SK-N-SH treated with all-trans-retinoic acid at 6 μM for 48 hours (cell line): Measurements from ENCODE around the gene ADAMTS17.

ENCODE experiments used
- ATAC-seq: fragments of 200-7000 bp; cut with Tn5 transposase; 3 replicates; pipeline ENCODE4 v1.9.1; 2020; ENCODE audit warnings: mild to moderate bottlenecking, moderate library complexity
- ARNTL ChIP-seq: fragments of 450-650 bp; formaldehyde crosslinking; IDR thresholded peaks from 2 replicates; pipeline ENCODE4 v1.5.0; 2020; ENCODE audit warnings: low read depth, mild to moderate bottlenecking, moderate library complexity, borderline replicate concordance
- BACH2 ChIP-seq: fragments of 250-450 bp; sonication (Bioruptor Pico); IDR thresholded peaks from 2 replicates; pipeline ENCODE4 v1.9.0; 2021; ENCODE audit warnings: mild to moderate bottlenecking, borderline replicate concordance
- CSDC2 ChIP-seq: fragments of 250-450 bp; sonication (Bioruptor Pico); IDR thresholded peaks from 2 replicates; pipeline ENCODE4 v1.5.0; 2020; ENCODE audit warnings: mild to moderate bottlenecking, moderate library complexity
- ESRRG ChIP-seq: fragments of 250-450 bp; sonication (Bioruptor Pico); IDR thresholded peaks from 2 replicates; pipeline ENCODE4 v1.6.1; 2021; ENCODE audit warnings: mild to moderate bottlenecking
- GLIS3 ChIP-seq: fragments of 250-450 bp; sonication (Bioruptor Pico); IDR thresholded peaks from 2 replicates; pipeline ENCODE4 v1.5.0; 2020; ENCODE audit warnings: mild to moderate bottlenecking, moderate library complexity
- ISL1 ChIP-seq: fragments of 250-450 bp; sonication (Bioruptor Pico); IDR thresholded peaks from 2 replicates; pipeline ENCODE4 v2.1.2; 2022; ENCODE audit warnings: mild to moderate bottlenecking, moderate library complexity
- OSR1 ChIP-seq: fragments of 250-450 bp; sonication (Bioruptor Pico); IDR thresholded peaks from 2 replicates; pipeline ENCODE4 v1.8.0; 2022; ENCODE audit warnings: moderate library complexity, mild to moderate bottlenecking, inconsistent platforms
- PPARA ChIP-seq: fragments of 250-450 bp; sonication (Bioruptor Pico); IDR thresholded peaks from 2 replicates; pipeline ENCODE4 v1.5.0; 2020; ENCODE audit warnings: mild to moderate bottlenecking, borderline replicate concordance
- RARB ChIP-seq: fragments of 250-450 bp; sonication (Bioruptor Pico); IDR thresholded peaks from 2 replicates; pipeline ENCODE4 v1.8.0; 2021; ENCODE audit warnings: mild to moderate bottlenecking, moderate library complexity
- SNAI2 ChIP-seq: fragments of 250-450 bp; sonication (Bioruptor Pico); IDR thresholded peaks from 2 replicates; pipeline ENCODE4 v1.5.0; 2020; ENCODE audit warnings: mild to moderate bottlenecking, moderate library complexity
- TCF4 ChIP-seq: fragments of 250-450 bp; sonication (Bioruptor Pico); IDR thresholded peaks from 2 replicates; pipeline ENCODE4 v1.8.0; 2021; ENCODE audit warnings: mild to moderate bottlenecking, moderate library complexity, borderline replicate concordance
- ZC3H10 ChIP-seq: fragments of 250-450 bp; sonication (Bioruptor Pico); IDR thresholded peaks from 2 replicates; pipeline ENCODE4 v1.5.1; 2021; ENCODE audit warnings: mild to moderate bottlenecking, moderate library complexity
- ZFP3 ChIP-seq: fragments of 250-450 bp; sonication (Bioruptor Pico); IDR thresholded peaks from 2 replicates; pipeline ENCODE4 v1.5.0; 2020; ENCODE audit warnings: mild to moderate bottlenecking, moderate library complexity
- ZFP30 ChIP-seq: fragments of 450-650 bp; formaldehyde crosslinking; IDR thresholded peaks from 2 replicates; pipeline ENCODE4 v1.5.0; 2022; ENCODE audit warnings: mild to moderate bottlenecking, moderate library complexity
- ZNF70 ChIP-seq: fragments of 450-650 bp; formaldehyde crosslinking; IDR thresholded peaks from 2 replicates; pipeline ENCODE4 v1.5.0; 2020; ENCODE audit warnings: mild to moderate bottlenecking, moderate library complexity
- ZNF8 ChIP-seq: fragments of 450-650 bp; formaldehyde crosslinking; IDR thresholded peaks from 2 replicates; pipeline ENCODE4 v1.5.0; 2020; ENCODE audit warnings: mild to moderate bottlenecking, moderate library complexity
- TF ChIP-seq, protein P1 (sequence below): fragments of 250-450 bp; sonication (Bioruptor Pico); IDR thresholded peaks from 2 replicates; pipeline ENCODE4 v1.8.0; 2020; ENCODE audit warnings: mild to moderate bottlenecking, moderate library complexity, borderline replicate concordance
- TF ChIP-seq, protein P2 (sequence below): fragments of 250-450 bp; sonication (Bioruptor Pico); IDR thresholded peaks from 2 replicates; pipeline ENCODE4 v1.5.1; 2021; ENCODE audit warnings: mild to moderate bottlenecking, moderate library complexity
- TF ChIP-seq, protein P3 (sequence below): fragments of 250-450 bp; sonication (Bioruptor Pico); IDR thresholded peaks from 2 replicates; pipeline ENCODE4 v1.8.0; 2021; ENCODE audit warnings: low read depth, mild to moderate bottlenecking, moderate library complexity, borderline replicate concordance
- TF ChIP-seq, protein P4 (sequence below): fragments of 250-450 bp; sonication (Bioruptor Pico); IDR thresholded peaks from 2 replicates; pipeline ENCODE4 v1.5.1; 2020; ENCODE audit warnings: low read depth, mild to moderate bottlenecking, moderate library complexity
- TF ChIP-seq, protein P5 (sequence below): fragments of 250-450 bp; sonication (Bioruptor Pico); IDR thresholded peaks from 2 replicates; pipeline ENCODE4 v1.5.0; 2020; ENCODE audit warnings: mild to moderate bottlenecking, moderate library complexity

Gene ADAMTS17

GRCh38 chr15:100022806-100023205 is 319.0 kb downstream of the ADAMTS17 start (continued):
- TF ChIP-seq TCF4 (CRISPR knock-in tag), result no peak

- TF ChIP-seq, protein P1, sequence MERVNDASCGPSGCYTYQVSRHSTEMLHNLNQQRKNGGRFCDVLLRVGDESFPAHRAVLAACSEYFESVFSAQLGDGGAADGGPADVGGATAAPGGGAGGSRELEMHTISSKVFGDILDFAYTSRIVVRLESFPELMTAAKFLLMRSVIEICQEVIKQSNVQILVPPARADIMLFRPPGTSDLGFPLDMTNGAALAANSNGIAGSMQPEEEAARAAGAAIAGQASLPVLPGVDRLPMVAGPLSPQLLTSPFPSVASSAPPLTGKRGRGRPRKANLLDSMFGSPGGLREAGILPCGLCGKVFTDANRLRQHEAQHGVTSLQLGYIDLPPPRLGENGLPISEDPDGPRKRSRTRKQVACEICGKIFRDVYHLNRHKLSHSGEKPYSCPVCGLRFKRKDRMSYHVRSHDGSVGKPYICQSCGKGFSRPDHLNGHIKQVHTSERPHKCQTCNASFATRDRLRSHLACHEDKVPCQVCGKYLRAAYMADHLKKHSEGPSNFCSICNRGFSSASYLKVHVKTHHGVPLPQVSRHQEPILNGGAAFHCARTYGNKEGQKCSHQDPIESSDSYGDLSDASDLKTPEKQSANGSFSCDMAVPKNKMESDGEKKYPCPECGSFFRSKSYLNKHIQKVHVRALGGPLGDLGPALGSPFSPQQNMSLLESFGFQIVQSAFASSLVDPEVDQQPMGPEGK (CRISPR knock-in tag), result no peak
- TF ChIP-seq GLIS3 (CRISPR knock-in tag) (no peak), BACH2 (CRISPR knock-in tag) (no peak), PPARA (no peak), CSDC2 (CRISPR knock-in tag) (no peak), ESRRG (CRISPR knock-in tag) (no peak), ZFP3 (CRISPR knock-in tag) (no peak), ISL1 (CRISPR knock-in tag) (no peak), ARNTL (CRISPR knock-in tag) (no peak), ZNF70 (CRISPR knock-in tag) (no peak), ZNF8 (CRISPR knock-in tag) (no peak), TCF4 (CRISPR knock-in tag) (no peak), ZC3H10 (CRISPR knock-in tag) (no peak), ZFP30 (CRISPR knock-in tag) (no peak), RARB (CRISPR knock-in tag) (no peak), OSR1 (CRISPR knock-in tag) (no peak)
- TF ChIP-seq, protein P2, sequence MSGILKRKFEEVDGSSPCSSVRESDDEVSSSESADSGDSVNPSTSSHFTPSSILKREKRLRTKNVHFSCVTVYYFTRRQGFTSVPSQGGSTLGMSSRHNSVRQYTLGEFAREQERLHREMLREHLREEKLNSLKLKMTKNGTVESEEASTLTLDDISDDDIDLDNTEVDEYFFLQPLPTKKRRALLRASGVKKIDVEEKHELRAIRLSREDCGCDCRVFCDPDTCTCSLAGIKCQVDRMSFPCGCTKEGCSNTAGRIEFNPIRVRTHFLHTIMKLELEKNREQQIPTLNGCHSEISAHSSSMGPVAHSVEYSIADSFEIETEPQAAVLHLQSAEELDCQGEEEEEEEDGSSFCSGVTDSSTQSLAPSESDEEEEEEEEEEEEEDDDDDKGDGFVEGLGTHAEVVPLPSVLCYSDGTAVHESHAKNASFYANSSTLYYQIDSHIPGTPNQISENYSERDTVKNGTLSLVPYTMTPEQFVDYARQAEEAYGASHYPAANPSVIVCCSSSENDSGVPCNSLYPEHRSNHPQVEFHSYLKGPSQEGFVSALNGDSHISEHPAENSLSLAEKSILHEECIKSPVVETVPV (CRISPR knock-in tag), result no peak
- TF ChIP-seq, protein P3, sequence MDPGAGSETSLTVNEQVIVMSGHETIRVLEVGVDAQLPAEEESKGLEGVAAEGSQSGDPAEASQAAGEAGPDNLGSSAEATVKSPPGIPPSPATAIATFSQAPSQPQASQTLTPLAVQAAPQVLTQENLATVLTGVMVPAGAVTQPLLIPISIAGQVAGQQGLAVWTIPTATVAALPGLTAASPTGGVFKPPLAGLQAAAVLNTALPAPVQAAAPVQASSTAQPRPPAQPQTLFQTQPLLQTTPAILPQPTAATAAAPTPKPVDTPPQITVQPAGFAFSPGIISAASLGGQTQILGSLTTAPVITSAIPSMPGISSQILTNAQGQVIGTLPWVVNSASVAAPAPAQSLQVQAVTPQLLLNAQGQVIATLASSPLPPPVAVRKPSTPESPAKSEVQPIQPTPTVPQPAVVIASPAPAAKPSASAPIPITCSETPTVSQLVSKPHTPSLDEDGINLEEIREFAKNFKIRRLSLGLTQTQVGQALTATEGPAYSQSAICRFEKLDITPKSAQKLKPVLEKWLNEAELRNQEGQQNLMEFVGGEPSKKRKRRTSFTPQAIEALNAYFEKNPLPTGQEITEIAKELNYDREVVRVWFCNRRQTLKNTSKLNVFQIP (CRISPR knock-in tag), result no peak
- TF ChIP-seq, protein P4, sequence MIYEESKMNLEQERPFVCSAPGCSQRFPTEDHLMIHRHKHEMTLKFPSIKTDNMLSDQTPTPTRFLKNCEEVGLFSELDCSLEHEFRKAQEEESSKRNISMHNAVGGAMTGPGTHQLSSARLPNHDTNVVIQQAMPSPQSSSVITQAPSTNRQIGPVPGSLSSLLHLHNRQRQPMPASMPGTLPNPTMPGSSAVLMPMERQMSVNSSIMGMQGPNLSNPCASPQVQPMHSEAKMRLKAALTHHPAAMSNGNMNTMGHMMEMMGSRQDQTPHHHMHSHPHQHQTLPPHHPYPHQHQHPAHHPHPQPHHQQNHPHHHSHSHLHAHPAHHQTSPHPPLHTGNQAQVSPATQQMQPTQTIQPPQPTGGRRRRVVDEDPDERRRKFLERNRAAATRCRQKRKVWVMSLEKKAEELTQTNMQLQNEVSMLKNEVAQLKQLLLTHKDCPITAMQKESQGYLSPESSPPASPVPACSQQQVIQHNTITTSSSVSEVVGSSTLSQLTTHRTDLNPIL (CRISPR knock-in tag), result no peak
- no peak for ATAC-seq
Measured at GRCh38 chr15:100022391-100022790, 319.4 kb downstream of the ADAMTS17 start.

DNA sequence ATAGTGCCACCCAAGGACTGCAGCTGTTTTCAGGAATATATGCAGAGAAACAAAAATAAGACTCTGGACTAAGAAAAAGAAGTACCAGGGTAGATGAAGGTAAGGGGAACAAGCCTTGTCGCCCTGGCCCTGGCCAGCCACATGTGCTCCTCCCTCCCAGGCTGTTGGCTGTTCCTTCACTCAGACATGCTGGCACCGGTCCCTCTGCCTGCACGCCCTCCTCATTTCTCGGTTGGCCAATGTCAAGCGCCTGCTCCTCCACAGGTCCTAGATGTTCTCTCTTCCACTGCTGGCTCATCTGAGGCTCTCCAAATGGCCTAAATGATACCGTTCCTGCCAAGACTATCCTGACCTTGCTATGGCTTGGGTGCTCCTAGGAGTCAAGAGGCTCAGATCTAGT is 320.1 kb downstream of the ADAMTS17 start:
- no peak for ATAC-seq
- TF ChIP-seq PPARA (no peak), ZFP3 (CRISPR knock-in tag) (no peak), RARB (CRISPR knock-in tag) (no peak), SNAI2 (CRISPR knock-in tag) (no peak), OSR1 (CRISPR knock-in tag) (no peak), ESRRG (CRISPR knock-in tag) (no peak), GLIS3 (CRISPR knock-in tag) (no peak), CSDC2 (CRISPR knock-in tag) (no peak)
- TF ChIP-seq, protein P4 (CRISPR knock-in tag), result no peak
- TF ChIP-seq, protein P2 (CRISPR knock-in tag), result no peak
- TF ChIP-seq, protein P5, sequence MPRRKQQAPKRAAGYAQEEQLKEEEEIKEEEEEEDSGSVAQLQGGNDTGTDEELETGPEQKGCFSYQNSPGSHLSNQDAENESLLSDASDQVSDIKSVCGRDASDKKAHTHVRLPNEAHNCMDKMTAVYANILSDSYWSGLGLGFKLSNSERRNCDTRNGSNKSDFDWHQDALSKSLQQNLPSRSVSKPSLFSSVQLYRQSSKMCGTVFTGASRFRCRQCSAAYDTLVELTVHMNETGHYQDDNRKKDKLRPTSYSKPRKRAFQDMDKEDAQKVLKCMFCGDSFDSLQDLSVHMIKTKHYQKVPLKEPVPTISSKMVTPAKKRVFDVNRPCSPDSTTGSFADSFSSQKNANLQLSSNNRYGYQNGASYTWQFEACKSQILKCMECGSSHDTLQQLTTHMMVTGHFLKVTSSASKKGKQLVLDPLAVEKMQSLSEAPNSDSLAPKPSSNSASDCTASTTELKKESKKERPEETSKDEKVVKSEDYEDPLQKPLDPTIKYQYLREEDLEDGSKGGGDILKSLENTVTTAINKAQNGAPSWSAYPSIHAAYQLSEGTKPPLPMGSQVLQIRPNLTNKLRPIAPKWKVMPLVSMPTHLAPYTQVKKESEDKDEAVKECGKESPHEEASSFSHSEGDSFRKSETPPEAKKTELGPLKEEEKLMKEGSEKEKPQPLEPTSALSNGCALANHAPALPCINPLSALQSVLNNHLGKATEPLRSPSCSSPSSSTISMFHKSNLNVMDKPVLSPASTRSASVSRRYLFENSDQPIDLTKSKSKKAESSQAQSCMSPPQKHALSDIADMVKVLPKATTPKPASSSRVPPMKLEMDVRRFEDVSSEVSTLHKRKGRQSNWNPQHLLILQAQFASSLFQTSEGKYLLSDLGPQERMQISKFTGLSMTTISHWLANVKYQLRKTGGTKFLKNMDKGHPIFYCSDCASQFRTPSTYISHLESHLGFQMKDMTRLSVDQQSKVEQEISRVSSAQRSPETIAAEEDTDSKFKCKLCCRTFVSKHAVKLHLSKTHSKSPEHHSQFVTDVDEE (CRISPR knock-in tag), result no peak
- TF ChIP-seq, protein P3 (CRISPR knock-in tag), result no peak
